Upper lobe of left lung (tissue), 4 donors: ENCODE results near the gene PAPSS1.

Source experiments
- POLR2A ChIP-seq, 4 donors: fragments of 450-650 bp; IDR thresholded peaks; one replicate each; pipeline ENCODE4 v1.5.1; 2016 to 2017; ENCODE audit warnings: antibody characterized with exemption in 4 of 4, mild to moderate bottlenecking in 2 of 4
- POLR2AphosphoS5 ChIP-seq, 2 donors: sonication (generic); formaldehyde crosslinking; IDR thresholded peaks; one replicate each; pipeline ENCODE4 v1.5.1; 2017; ENCODE audit warnings: antibody characterized with exemption in 2 of 2
- TF ChIP-seq, protein P1 (sequence below), 6 experiments: fragments of 450-650 bp in 4 of 6; fragments of 200-600 bp in 2 of 6; sonication (generic) in 2 of 6; IDR thresholded peaks; one replicate each; pipeline ENCODE4 v1.5.1; 2016 to 2019; ENCODE audit warnings: antibody characterized with exemption in 6 of 6

DNA sequence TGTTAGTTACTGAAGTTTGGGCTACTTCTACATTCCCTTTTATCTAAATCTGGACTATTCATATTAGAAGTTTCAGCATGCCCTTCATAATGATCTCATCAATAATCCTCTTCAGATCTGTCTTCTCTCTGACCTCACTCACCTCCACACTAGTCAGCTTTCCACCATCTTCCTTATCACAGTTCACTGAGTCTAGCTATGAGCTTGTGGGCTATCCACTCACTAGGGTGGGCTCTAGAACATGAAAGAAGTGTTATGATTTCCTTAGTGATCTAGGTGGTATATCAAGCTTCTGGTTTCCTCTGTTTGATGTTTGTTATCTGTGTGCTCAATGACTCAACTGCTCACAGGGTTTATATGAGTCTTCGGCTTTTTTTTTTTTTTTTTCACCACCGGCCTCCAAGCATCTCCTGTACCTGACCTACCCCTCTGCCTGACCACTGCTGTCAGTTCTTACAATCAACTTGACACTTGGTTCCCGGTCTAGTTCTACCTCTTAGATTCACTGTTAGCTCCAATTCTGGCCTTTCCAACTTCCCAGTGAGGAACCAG, 103.1 kb downstream of the PAPSS1 start:
- TF ChIP-seq, protein P1, sequence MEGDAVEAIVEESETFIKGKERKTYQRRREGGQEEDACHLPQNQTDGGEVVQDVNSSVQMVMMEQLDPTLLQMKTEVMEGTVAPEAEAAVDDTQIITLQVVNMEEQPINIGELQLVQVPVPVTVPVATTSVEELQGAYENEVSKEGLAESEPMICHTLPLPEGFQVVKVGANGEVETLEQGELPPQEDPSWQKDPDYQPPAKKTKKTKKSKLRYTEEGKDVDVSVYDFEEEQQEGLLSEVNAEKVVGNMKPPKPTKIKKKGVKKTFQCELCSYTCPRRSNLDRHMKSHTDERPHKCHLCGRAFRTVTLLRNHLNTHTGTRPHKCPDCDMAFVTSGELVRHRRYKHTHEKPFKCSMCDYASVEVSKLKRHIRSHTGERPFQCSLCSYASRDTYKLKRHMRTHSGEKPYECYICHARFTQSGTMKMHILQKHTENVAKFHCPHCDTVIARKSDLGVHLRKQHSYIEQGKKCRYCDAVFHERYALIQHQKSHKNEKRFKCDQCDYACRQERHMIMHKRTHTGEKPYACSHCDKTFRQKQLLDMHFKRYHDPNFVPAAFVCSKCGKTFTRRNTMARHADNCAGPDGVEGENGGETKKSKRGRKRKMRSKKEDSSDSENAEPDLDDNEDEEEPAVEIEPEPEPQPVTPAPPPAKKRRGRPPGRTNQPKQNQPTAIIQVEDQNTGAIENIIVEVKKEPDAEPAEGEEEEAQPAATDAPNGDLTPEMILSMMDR (IDR thresholded peaks at IDR 0.05), result no peak
- no peak for TF ChIP-seq POLR2AphosphoS5 (IDR thresholded peaks at IDR 0.05)
- TF ChIP-seq POLR2A (IDR thresholded peaks at IDR 0.05), result no peak
